Dedifferentiated amniotic fluid mesenchymal stem cell (primary cell): ENCODE measurements around the gene ATP2C2.
"Not testable (repeated sequence)": the region's sequence is repeated elsewhere in the genome, so short reads cannot be mapped to it uniquely, and the experiment has no call there.

ENCODE experiments used
- DNase-seq: peaks from one replicate; pipeline ENCODE4 v3.0.0-alpha.2; 2016; ENCODE audit errors: extremely low spot score

Gene ATP2C2

GRCh38 chr16:84339766-84340165, 28.6 kb upstream of the ATP2C2 start:
- no peak for DNase-seq

- no peak for DNase-seq
Measured at GRCh38 chr16:84340325-84341040, 27.9 kb upstream of the ATP2C2 start.

GRCh38 chr16:84341528-84342295, 26.6 kb upstream of the ATP2C2 start:
- no peak for DNase-seq

- not testable (repeated sequence) for DNase-seq
Measured at GRCh38 chr16:84343800-84344199, 24.5 kb upstream of the ATP2C2 start.

GRCh38 chr16:84344781-84345180, 23.6 kb upstream of the ATP2C2 start:
- no peak for DNase-seq

- DNase-seq, result no peak
Measured at GRCh38 chr16:84347161-84347560, 21.2 kb upstream of the ATP2C2 start.

- no peak for DNase-seq
Measured at GRCh38 chr16:84348386-84348888, 19.9 kb upstream of the ATP2C2 start.

GRCh38 chr16:84349862-84350684, 18.3 kb upstream of the ATP2C2 start:
- no peak for DNase-seq

GRCh38 chr16:84350685-84351400, 17.5 kb upstream of the ATP2C2 start:
- no peak for DNase-seq

- DNase-seq, result no peak
Measured at GRCh38 chr16:84351630-84352029, 16.7 kb upstream of the ATP2C2 start.

GRCh38 chr16:84354306-84354705, 14.0 kb upstream of the ATP2C2 start:
- no peak for DNase-seq

- DNase-seq, result no peak
Measured at GRCh38 chr16:84355149-84355548, 13.2 kb upstream of the ATP2C2 start.

- DNase-seq, result no peak
Measured at GRCh38 chr16:84356176-84356575, 12.2 kb upstream of the ATP2C2 start.

GRCh38 chr16:84356591-84357116, 11.7 kb upstream of the ATP2C2 start:
- no peak for DNase-seq

GRCh38 chr16:84357191-84357651, 11.1 kb upstream of the ATP2C2 start:
- DNase-seq, result no peak

- no peak for DNase-seq
Measured at GRCh38 chr16:84358601-84359295, 9.6 kb upstream of the ATP2C2 start.

GRCh38 chr16:84359326-84359725, 9.0 kb upstream of the ATP2C2 start:
- DNase-seq, result no peak

- no peak for DNase-seq
Measured at GRCh38 chr16:84360170-84360569, 8.2 kb upstream of the ATP2C2 start.

GRCh38 chr16:84360748-84361147, 7.6 kb upstream of the ATP2C2 start:
- no peak for DNase-seq

- no peak for DNase-seq
Measured at GRCh38 chr16:84361546-84361945, 6.8 kb upstream of the ATP2C2 start.
